GM12864 (cell line): ENCODE data around the gene ERP44.
"Not testable (repeated sequence)": the region's sequence is repeated elsewhere in the genome, so short reads cannot be mapped to it uniquely, and the experiment has no call there.

ENCODE experiments used
- DNase-seq: peaks from one replicate; pipeline ENCODE4 v3.0.0-alpha.2; 2011; ENCODE audit warnings: low read depth
- H3K4me3 ChIP-seq: 2 replicates; pipeline ENCODE4 v1.5.1; 2011; ENCODE audit warnings: mild to moderate bottlenecking, low read depth, low read length, control low read depth
- CTCF ChIP-seq: IDR thresholded peaks from 2 replicates; pipeline ENCODE4 v1.5.1; 2011; ENCODE audit warnings: low read depth, mild to moderate bottlenecking, moderate library complexity, low read length, control low read depth, inconsistent platforms; ENCODE audit errors: missing control alignments

The ERP44 gene

GRCh38 chr9:99999797-100000196 lies 99.0 kb downstream of the ERP44 start:
- no peak for DNase-seq
- TF ChIP-seq CTCF, result no peak
- no peak overlapping the region for H3K4me3 ChIP-seq

DNA sequence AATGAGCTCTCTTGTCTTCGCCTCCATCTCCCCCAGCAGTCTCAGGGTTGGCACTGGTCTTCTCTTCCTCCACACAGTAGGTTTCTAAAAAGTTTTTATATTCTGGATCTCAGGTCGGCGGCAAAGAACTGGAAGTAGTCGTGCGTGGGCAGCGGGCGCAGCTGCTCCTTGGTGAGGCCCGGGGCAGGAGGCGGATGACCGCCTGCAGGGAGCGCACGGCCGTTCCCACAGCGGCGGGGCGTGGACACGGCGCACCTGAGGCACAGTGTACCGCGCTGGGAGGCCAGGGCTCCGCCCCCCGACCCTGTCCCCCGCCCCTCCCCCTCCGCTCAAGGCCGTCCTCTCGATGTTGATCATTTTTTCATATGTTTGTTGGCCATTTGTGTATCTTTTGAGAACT lies 99.9 kb downstream of the ERP44 start:
- TF ChIP-seq CTCF, result no peak
- no peak overlapping the region for H3K4me3 ChIP-seq
- DNase-seq, result no peak

- no peak overlapping the region for H3K4me3 ChIP-seq
- no peak for DNase-seq
- no peak for TF ChIP-seq CTCF
These were observed 100.5 kb downstream of the ERP44 start for GRCh38 chr9:99998266-99998665.

DNA sequence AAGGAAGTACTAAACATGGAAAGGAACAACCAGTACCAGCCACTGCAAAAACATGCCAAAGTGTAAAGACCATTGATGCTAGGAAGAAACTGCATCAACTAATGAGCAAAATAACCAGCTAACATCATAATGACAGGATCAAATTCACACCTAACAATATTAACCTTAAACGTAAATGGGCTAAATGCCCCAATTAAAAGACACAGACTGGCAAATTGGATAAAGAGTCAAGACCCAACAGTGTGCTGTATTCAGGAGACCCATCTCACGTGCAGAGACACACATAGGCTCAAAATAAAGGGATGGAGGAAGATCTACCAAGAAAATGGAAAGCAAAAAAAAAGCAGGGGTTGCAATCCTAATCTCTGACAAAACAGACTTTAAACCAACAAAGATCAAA lies 108.3 kb downstream of the ERP44 start:
- not testable (repeated sequence) for DNase-seq, H3K4me3 ChIP-seq

DNA sequence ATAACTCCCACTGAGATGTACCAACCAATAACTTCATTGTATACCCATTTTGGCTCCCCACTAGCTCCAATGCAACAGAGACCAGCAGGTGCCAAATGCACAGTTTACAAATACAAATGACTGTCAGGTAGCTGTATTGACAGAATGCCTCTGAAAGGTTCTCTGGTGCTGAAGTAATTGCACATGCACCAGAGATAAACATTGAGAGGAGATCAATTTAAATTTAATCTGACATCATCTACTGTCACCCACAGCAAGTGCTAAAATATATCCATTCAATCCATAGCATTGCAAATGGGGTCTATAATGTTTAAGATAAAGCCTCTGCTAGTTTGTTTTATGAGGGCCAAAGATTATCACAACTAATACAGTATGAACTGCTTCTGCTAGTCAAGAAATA lies 112.2 kb downstream of the ERP44 start:
- no peak for DNase-seq
- TF ChIP-seq CTCF, result no peak
- no peak overlapping the region for H3K4me3 ChIP-seq

DNA sequence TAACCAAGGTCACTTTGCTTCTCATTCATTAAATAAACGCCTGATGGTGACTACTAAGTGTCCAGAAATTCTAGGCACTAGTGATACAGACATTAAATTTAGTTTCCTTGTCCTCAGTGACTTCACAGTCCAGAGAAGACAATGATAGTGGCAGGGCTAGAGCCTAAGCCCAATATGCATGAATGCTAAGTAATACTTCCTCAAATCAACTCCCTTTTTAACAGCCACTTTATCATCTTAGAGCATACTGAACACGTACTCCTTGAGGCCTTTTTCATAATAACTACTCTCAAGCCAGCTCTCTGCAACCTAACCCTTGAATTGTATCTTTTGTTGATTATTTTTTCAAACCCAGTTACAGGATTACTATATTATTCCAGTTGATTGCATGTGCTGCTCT lies 118.2 kb downstream of the ERP44 start:
- no peak overlapping the region for H3K4me3 ChIP-seq
- no peak for TF ChIP-seq CTCF
- DNase-seq, result no peak

DNA sequence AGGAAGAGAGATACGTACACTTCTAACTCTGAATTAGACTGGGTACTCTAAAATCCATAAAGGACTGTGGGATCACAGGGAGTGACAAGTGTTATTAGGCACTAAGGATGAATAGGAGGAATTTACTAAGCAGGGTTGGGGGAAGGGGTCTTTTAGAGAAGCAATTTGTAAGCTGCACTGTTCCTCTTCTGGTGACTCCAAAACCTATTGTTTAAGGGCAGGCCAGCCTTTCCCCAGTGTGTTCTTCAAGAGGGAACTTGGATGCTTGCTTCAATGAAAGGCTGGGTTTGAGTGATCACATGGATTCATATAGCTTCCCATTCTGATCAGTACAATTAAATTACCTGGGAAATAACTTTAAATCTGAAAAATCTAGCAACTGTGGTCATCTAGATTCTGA lies 120.6 kb downstream of the ERP44 start:
- no peak overlapping the region for H3K4me3 ChIP-seq
- DNase-seq, result no peak
- no peak for TF ChIP-seq CTCF

- no peak for TF ChIP-seq CTCF
- no peak for DNase-seq
- H3K4me3 ChIP-seq, result no peak overlapping the region
These were observed 121.6 kb downstream of the ERP44 start for GRCh38 chr9:99977033-99977792.
